Peyer's patch (tissue), 4 donors: ENCODE results near the gene BRIP1.

Experiments used
- CTCF ChIP-seq, 6 experiments: fragments of 450-650 bp in 4 of 6; fragments of 200-600 bp in 2 of 6; sonication (generic) in 1 of 6; IDR thresholded peaks; one replicate each; pipeline ENCODE4 v1.5.1; 2017 to 2019; ENCODE audit warnings: antibody characterized with exemption in 6 of 6, mild to moderate bottlenecking in 3 of 6, moderate library complexity in 1 of 6
- POLR2A ChIP-seq, 2 donors: fragments of 450-650 bp; IDR thresholded peaks; one replicate each; pipeline ENCODE4 v1.5.1; 2017; ENCODE audit warnings: antibody characterized with exemption in 2 of 2, mild to moderate bottlenecking in 2 of 2, moderate library complexity in 2 of 2

- TF ChIP-seq POLR2A (IDR thresholded peaks at IDR 0.05) (no peak), CTCF (IDR thresholded peaks at IDR 0.05) (no peak)
These were observed 17.2 kb downstream of the BRIP1 start for GRCh38 chr17:61846088-61846487.
